HG03097 (cell line): Measurements from ENCODE around the gene MEMO1.

ENCODE experiments used
- ATAC-seq: cut with Tn5 transposase; IDR thresholded peaks from one replicate; pipeline ENCODE4 v1.9.1; 2021; ENCODE audit not compliant: unreplicated experiment, low FRiP score

Gene MEMO1

GRCh38 chr2:31835450-31835849 lies 175.4 kb downstream of the MEMO1 start:
- ATAC-seq: no peak

- ATAC-seq: no peak
These were observed 178.4 kb downstream of the MEMO1 start for GRCh38 chr2:31832363-31832762.

GRCh38 chr2:31831585-31831984 lies 179.2 kb downstream of the MEMO1 start:
- no peak for ATAC-seq

- no peak for ATAC-seq
These were observed 181.9 kb downstream of the MEMO1 start for GRCh38 chr2:31828891-31829290.

GRCh38 chr2:31823558-31823957 lies 187.2 kb downstream of the MEMO1 start:
- no peak for ATAC-seq

- ATAC-seq: no peak
These were observed 188.2 kb downstream of the MEMO1 start for GRCh38 chr2:31822587-31822986.
